ENCODE results near the gene MED19. TPM values are rescaled to one million over a fixed set of nuclear protein-coding genes. Genes with fewer than 3 reads are reported as not detected.
"Not testable (repeated sequence)": the region's sequence is repeated elsewhere in the genome, so short reads cannot be mapped to it uniquely, and the experiment has no call there.

Gene MED19
- polyA plus RNA-seq, 5 donors: 14.3 to 22.5 (median 17.5) TPM

GRCh38 chr11:57709802-57710367, 2.1 kb downstream of the MED19 start:
- no peak for DNase-seq

GRCh38 chr11:57705432-57705831, 6.6 kb downstream of the MED19 start:
- not testable (repeated sequence) for DNase-seq

GRCh38 chr11:57704932-57705331, 7.1 kb downstream of the MED19 start:
- no peak for DNase-seq

DNA sequence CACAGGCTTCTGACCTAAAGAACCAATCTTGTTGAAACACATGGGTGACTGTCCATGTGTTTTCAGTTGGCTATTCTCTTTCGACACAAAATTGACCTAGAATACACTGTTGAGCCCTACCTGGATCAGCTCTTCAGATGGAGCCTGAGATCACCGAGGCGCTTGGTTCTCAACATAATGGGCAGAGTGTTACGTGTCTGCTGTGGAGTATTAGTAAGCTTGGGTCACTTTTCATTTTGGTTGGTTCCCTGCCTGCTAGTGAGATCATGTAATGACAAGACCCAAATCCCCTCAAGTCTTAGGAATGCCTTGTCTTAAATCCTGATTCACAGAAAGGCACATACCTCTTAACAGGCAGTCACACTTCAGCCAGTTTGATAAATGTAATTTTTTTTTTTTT, 8.7 kb downstream of the MED19 start:
- no peak for DNase-seq

GRCh38 chr11:57700425-57700824, 11.6 kb downstream of the MED19 start:
- DNase-seq: no peak

DNA sequence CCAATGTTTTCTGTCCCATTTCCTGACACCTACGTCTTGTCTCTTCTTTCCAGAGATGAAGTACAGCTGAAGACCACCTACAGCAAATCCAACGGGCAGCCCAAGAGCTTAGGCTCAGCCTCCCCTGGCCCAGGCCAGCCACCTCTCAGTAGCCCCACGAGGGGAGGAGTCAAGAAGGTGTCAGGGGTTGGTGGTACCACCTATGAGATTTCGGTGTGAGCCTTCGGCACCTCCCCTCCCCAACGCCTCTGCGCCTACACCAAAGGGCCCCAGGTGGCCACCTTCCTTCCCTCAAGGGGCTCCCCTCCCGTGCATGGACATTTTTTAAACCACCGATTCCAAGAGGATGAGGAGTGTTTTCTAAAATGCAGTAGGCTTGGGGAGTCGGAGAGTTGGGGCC, 12.2 kb downstream of the MED19 start:
- DNase-seq: no peak

DNA sequence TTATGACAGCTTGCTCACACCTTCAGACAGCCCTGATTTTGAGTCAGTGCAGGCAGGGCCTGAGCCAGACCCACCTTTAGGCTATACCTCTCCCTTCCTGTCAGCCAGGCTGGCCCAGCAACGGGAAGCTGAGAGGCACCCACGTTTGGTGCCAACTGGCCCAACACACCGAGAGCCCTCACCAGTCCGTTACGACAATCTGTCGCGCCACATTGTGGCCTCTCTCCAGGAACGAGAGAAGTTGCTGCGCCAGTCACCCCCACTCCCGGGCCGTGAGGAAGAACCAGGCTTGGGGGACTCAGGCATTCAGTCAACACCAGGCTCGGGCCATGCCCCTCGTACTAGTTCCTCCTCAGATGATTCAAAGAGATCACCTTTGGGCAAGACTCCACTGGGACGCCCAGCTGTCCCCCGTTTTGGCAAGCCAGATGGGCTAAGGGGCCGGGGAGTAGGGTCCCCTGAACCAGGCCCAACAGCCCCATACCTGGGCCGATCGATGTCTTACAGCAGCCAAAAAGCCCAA, 13.1 kb downstream of the MED19 start:
- no peak for DNase-seq

GRCh38 chr11:57690474-57690873, 21.5 kb downstream of the MED19 start:
- not testable (repeated sequence) for DNase-seq

DNA sequence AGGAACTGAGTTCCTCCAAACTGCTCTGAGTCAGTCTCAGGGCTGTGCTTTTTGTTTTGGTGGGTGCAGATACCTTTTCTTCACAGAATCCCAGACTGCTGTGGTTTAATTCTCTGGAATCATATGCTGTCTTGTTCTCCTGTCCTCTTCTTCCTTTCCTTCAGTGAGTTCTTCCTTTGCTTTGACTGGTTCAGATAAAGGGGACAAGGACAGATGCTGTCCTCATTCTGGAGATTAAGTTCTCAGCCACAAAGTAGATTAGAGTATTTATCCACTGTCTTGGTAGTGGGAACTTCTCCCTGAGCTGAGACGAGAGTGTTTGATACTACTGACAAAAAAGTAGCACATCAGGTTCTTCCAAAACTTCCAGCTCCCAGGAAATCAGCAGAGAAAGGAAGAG, 30.8 kb downstream of the MED19 start:
- DNase-seq: no peak

GRCh38 chr11:57680552-57680874, 31.5 kb downstream of the MED19 start:
- no peak for DNase-seq

DNA sequence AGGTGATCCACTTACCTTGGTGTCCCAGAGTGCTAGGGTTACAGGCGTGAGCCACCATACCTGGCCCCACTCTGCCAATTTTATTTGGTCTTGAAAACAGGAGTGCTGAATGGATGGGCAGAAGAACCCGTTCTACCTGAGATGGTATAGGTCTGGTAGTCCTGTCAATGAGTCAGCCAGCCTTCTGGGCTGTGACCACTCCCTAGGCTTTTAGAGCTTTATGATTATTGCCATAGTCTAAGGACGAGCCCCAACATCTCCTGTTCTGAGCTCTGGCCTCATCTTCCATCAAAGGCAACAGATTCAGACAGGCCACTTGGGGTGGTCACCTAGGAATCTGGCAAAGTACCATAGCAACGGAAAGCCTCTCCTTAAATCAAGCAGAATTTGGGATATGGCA, 32.6 kb downstream of the MED19 start:
- DNase-seq: no peak

DNA sequence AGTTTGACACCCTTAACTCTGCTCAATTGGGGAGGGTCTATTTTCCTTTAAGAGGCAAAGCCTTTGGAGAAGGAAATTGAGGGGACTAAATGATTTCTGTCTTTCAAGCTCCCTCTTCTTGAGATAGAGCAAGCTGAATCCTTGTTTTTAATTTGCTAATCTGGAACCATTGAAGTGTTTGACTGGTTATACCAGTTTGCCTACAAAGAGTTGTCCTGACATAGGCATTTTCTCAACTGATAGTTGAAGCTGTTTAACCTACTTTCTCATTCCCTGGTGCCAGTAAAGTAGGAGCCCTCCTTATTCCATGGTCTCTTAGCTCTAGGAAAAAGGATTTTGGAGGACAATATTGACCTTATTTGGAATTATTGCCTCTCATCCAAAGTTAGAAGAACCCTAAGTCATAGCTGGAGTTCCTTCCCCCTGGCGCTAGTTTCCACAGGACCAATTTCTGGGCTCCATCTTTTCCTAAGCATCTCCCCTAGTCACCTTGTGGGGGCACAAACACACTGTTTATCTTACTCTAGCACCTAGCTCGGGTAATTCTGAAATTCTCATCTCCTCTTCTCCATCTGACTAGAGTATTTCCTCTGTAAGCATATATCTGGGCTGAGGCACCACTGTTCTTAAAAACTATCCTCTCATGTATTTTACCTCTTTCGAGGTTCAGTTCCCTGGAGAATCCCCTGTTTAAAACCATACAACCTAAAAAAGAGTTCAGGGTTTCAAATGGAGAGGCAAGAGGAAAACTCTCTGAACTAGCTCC, 36.7 kb downstream of the MED19 start:
- no peak for DNase-seq

DNA sequence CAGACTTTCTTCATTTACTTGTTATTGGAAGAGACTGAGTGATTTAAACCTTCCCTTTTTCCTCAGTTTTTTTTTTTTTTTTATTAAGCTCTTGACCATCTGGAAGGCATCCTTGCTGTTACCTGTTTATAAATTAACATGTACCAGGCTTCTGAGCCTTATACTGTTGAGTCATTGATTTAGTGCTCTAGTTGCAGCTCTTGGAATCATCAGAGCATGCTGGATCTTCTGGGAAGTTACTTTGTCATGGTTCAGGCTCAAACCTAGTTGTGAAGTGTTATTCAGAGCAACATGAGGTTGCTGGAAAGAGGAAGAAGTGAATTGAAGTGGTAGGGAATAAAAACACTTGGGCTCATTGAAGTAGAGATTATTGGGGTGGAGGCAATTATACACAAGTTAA, 37.8 kb downstream of the MED19 start:
- DNase-seq: no peak

DNA sequence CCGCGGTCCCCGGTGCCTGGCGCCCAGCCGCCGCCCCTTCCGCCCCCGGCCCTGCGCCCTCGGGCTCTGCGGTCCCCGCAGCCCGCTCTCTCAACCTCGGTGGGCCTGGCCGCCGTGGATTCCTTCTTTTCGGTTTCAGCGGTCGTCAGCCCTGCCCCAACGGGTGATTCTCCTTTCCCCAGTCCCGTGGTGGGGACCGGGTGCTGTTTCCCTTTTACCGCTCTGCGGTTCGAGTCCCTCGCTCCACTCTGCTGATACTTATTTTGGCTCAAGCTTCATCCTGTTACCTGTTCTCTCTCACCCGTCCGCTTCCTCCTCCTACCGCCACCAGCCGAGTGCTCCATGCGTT, 43.6 kb downstream of the MED19 start:
- DNase-seq: no peak

DNA sequence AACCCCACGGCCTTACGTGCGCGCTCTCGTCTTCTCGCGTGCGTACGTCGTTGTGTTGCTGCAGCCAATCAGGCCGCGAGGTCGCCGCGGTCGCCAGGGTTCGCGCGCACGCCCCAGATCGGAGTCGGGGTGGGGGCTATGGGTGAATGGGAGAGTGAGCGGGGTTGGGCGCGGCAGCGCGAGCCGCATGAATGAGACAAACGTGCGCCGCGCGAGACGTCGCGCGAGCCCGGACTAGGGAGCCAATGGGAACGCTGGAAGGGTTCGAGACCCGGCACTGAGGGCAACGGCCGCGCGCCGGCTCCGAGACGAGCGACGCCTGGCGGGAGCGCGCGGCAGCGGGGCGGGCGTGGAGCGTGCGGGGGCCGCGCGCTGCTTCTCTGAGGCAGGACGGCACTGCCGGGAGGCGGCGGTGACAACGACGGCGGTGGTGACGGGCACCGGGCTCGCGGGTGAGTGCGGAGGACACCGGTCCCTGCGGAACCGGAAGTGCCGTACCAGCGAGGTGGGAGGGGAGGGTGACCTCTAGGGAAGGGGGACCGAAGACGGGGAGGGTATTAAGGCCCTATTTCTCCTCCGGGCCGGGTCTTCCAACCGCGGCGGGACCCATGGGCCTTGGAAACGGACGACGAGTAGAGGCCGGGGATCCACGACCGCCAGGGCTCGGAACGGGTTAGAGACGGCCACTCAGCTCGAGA, 44.1 kb downstream of the MED19 start, which contains the start of gene ZDHHC5:
Gene ZDHHC5, plus strand, starts transcription at position 379 of the 698 bp plus-strand sequence. CDS start 4,977 bp downstream, outside the sequence.
- DNase-seq: peak in 1 of 2 donors; percentile 100

DNA sequence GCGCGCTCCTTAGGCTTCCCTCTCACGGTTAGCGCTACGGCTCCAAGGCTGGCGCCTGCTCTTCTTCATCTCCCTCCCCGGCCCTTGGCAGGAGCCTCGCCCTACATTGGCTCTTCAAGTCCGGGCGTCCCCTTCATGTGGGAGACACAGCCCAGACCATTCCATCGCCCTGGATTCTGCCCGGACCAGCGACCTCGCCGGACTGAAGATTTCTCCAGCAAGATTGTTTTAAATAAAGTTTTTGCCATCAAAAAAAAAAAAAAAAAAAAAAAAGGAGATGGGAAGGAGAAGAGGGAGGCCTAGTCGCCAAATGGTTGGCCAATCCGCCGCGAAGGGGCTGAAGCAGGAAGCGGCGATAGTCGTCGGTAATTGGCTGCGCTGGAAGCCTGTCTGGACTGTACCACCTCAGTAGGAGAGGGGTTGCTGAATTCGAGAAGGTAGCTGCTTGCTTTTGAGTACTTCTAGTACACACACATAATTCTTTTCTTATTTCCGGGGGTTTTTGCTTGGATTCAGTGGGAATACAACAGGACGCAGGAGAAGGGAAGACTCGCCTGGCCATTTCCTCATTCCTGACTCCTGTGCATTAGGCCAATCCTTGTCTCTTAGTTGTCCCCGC, 44.8 kb downstream of the MED19 start:
- peak; percentile 98 to 100 for DNase-seq

DNA sequence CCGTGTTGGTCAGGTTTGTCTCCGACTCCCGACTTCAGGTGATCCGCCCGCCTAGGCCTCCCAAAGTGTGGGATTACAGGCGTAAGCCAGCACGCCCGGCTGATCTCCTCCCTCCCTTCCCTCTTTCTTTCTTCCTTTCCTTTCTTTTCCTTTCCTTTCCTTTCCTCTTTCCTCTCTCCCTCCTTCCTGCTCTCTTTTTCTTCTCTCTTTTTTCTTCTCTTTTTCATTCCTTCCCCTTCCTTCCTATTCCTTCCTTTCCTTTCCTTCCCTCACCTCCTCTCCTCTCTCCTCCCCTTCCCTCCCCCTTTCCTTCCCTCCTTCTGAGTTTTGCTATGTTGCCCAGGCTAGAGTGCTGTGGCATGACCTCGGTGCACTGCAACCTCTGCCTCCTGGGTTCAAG, 48.0 kb downstream of the MED19 start:
- no peak for DNase-seq

GRCh38 chr11:57662893-57663292, 49.1 kb downstream of the MED19 start:
- no peak for DNase-seq

- DNase-seq: no peak
Measured at GRCh38 chr11:57659669-57660068, 52.3 kb downstream of the MED19 start.

DNA sequence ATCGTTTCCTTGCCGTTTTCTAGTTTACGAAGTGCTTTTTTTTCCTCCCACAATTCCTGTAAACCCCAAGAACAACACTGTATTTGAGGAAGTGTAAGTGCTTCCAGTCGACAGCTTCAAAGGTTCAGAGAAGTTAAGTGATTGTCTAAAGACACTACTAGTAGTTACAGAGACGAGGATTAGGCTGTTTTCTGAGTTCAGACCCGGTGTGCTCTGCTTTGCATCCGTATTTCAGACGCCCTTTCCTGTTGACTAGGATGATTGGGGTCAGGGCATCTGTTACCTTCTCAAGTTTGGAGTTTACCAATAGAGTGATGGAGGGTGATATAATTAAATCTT, 54.0 kb downstream of the MED19 start:
- no peak for DNase-seq

- peak; percentile 99 for DNase-seq
Measured at GRCh38 chr11:57657194-57658022, 54.6 kb downstream of the MED19 start, which contains the start of gene CLP1. Gene CLP1 (plus strand): TSS chr11:57657762. CDS start chr11:57659477, 1,715 bp downstream.

DNA sequence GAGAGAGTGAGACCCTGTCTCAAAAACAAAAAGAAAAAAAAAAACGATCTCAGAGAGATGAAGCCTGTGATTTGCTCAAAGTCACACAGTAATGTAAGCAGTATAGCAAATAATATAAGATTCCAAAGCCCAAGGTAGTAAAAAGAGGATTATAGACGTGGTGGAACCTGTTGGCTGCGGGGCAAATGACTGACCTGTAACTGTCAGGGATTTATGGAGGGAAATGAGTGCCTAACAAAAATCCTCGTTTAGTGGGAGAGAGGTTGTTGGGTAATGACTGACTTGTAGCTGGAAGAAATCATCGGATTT, 55.2 kb downstream of the MED19 start:
- no peak for DNase-seq

Data from right lung (tissue), 5 donors.